Lower leg skin (tissue), 3 donors: ENCODE data around the gene FAM98C.

Source experiments
- POLR2A ChIP-seq, 2 donors: fragments of 450-650 bp; IDR thresholded peaks; one replicate each; pipeline ENCODE4 v1.6.1; 2016 to 2017; ENCODE audit warnings: antibody characterized with exemption in 2 of 2, mild to moderate bottlenecking in 1 of 2, moderate library complexity in 1 of 2
- TF ChIP-seq, protein P1 (sequence below), 3 donors: fragments of 450-650 bp; IDR thresholded peaks; one replicate each; pipeline ENCODE4 v1.5.1; 2016; ENCODE audit warnings: antibody characterized with exemption in 3 of 3, mild to moderate bottlenecking in 3 of 3, moderate library complexity in 2 of 3

DNA sequence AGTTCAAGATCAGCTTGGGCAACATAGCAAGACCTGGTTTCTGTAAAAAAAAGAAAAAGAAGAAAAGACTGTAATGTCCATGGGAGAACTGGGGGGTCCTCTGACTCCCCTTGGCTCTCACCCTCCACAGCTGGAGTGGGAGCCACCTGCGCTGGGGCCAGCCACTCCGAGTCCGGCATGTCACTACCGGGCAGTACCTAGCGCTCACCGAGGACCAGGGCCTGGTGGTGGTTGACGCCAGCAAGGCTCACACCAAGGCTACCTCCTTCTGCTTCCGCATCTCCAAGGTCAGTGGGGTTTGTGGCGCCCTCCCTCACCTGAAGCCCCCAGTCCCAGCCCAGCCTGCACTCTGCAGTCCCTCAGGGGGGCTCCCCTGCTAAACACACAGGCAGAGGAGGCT, 45.3 kb downstream of the FAM98C start:
- TF ChIP-seq, protein P1, sequence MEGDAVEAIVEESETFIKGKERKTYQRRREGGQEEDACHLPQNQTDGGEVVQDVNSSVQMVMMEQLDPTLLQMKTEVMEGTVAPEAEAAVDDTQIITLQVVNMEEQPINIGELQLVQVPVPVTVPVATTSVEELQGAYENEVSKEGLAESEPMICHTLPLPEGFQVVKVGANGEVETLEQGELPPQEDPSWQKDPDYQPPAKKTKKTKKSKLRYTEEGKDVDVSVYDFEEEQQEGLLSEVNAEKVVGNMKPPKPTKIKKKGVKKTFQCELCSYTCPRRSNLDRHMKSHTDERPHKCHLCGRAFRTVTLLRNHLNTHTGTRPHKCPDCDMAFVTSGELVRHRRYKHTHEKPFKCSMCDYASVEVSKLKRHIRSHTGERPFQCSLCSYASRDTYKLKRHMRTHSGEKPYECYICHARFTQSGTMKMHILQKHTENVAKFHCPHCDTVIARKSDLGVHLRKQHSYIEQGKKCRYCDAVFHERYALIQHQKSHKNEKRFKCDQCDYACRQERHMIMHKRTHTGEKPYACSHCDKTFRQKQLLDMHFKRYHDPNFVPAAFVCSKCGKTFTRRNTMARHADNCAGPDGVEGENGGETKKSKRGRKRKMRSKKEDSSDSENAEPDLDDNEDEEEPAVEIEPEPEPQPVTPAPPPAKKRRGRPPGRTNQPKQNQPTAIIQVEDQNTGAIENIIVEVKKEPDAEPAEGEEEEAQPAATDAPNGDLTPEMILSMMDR (IDR thresholded peaks at IDR 0.05): no peak
- TF ChIP-seq POLR2A (IDR thresholded peaks at IDR 0.05): no peak
